ENCODE results near the gene NTRK3. TPM values are rescaled to one million over a fixed set of nuclear protein-coding genes. Genes with fewer than 3 reads are reported as not detected.

The NTRK3 gene
- total RNA-seq, 4 donors from 2014 or later: 0.94 to 3.2 (median 1.8) TPM

DNA sequence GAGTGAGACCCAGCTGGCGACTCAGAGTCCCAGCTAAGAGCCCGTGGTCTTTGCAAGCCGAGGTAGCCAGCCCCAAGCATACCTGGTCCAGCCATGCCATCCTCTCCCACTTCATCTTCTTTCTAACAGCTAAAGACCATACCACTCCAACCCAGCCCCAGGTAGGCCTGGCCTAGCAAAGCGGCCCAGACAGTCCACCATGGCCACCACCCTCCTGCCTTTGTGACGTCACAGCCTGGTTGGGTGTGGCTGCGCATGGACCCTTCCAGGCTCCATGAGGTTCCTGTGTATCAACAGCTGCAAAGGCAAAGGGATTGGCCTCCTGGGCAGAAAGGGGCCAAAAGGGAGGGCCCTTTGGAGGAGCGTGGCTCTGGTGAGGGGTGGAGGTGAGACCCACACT, 4.1 kb downstream of the NTRK3 start:
- no peak overlapping the region for H3K27ac ChIP-seq
- no peak for DNase-seq
- intact Hi-C loops (cut with DNase I): no loop called here
- peaks cover 0 to 16% of the 10 kb centered on the region in 2 donors for H3K4me1 ChIP-seq
- H3K27me3 ChIP-seq: peaks cover 3% of the 10 kb centered on the region
- H3K36me3 ChIP-seq: no peaks in the 10 kb centered on the region
- H3K4me3 ChIP-seq (replicated peaks in 1 of 3): no peak overlapping the region
- no peak for TF ChIP-seq POLR2A (IDR thresholded peaks at IDR 0.05)
- TF ChIP-seq CTCF (IDR thresholded peaks at IDR 0.05): no peak
- 94 to 96% methylated on average over 5 to 7 of the region's 7 CpGs for WGBS, 2 donors
- H3K9me3 ChIP-seq: no peaks in the 10 kb centered on the region

- intact Hi-C loops (cut with DNase I): no loop called here
- DNase-seq: no peak
- peaks cover 3% of the 10 kb centered on the region for H3K27me3 ChIP-seq
- no peak overlapping the region for H3K27ac ChIP-seq
- peaks cover 3 to 9% of the 10 kb centered on the region in 2 donors for H3K4me1 ChIP-seq
- no peak overlapping the region for H3K4me3 ChIP-seq (replicated peaks in 1 of 3)
- WGBS, 2 donors: 25 to 46% methylated on average over 1 of the region's 1 CpG
- no peak for TF ChIP-seq CTCF (IDR thresholded peaks at IDR 0.05)
- TF ChIP-seq POLR2A (IDR thresholded peaks at IDR 0.05): no peak
- H3K36me3 ChIP-seq: no peaks in the 10 kb centered on the region
- no peaks in the 10 kb centered on the region for H3K9me3 ChIP-seq
These were observed 5.7 kb downstream of the NTRK3 start for GRCh38 chr15:88250826-88251225.

GRCh38 chr15:88249220-88249619, 7.3 kb downstream of the NTRK3 start:
- H3K27ac ChIP-seq: no peak overlapping the region
- H3K4me3 ChIP-seq (replicated peaks in 1 of 3): no peak overlapping the region
- TF ChIP-seq POLR2A (IDR thresholded peaks at IDR 0.05) (no peak), CTCF (IDR thresholded peaks at IDR 0.05) (no peak)
- peaks cover 0 to 3% of the 10 kb centered on the region in 2 donors for H3K4me1 ChIP-seq
- no peaks in the 10 kb centered on the region for H3K9me3 ChIP-seq
- 79 to 88% methylated on average over 5 to 6 of the region's 6 CpGs for WGBS, 2 donors
- DNase-seq: no peak
- intact Hi-C loops (cut with DNase I): no loop called here
- no peaks in the 10 kb centered on the region for H3K36me3 ChIP-seq
- no peaks in the 10 kb centered on the region for H3K27me3 ChIP-seq

DNA sequence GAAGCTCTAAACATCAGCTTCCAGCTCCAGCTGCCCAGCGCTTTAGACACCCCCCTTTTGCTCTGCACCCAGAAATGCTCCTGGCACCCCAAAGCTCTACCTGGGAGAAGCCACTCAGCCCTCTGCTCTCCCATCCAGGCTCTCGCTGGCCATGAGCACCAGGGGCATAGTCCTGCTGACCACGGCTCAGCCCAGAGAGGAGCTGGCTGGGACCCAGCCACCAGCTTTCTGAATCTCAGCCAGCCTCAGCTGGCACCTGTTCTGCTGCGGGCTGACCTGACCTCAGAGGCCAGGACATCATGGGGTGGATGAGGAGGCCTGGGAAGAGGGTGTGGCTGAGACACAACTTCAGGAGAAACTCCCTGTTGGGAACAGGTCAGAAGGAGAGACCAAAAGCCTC, 8.6 kb downstream of the NTRK3 start:
- Histone ChIP-seq H3K27me3 (no peaks in the 10 kb centered on the region), H3K9me3 (no peaks in the 10 kb centered on the region), H3K27ac (no peak overlapping the region), H3K4me1 (peaks cover 0 to 3% of the 10 kb centered on the region in 2 donors), H3K4me3 (replicated peaks in 1 of 3) (no peak overlapping the region), H3K36me3 (no peaks in the 10 kb centered on the region)
- no peak for DNase-seq
- 51 to 59% methylated on average over 4 of the region's 4 CpGs for WGBS, 2 donors
- TF ChIP-seq CTCF (IDR thresholded peaks at IDR 0.05): no peak
- TF ChIP-seq POLR2A (IDR thresholded peaks at IDR 0.05): no peak
- intact Hi-C loops (cut with DNase I): no loop called here

- Histone ChIP-seq H3K36me3 (no peaks in the 10 kb centered on the region), H3K27ac (no peak overlapping the region), H3K27me3 (no peaks in the 10 kb centered on the region), H3K4me1 (peaks cover 0 to 3% of the 10 kb centered on the region in 2 donors), H3K9me3 (no peaks in the 10 kb centered on the region), H3K4me3 (replicated peaks in 1 of 3) (no peak overlapping the region)
- intact Hi-C loops (cut with DNase I): no loop called here
- DNase-seq: peak; percentile 70 to 74
- 14 to 27% methylated on average over 18 to 27 of the region's 27 CpGs for WGBS, 2 donors
- TF ChIP-seq CTCF (IDR thresholded peaks at IDR 0.05) (peak; percentile 68 to 96 (median 84)), POLR2A (IDR thresholded peaks at IDR 0.05) (no peak)
These were observed 9.7 kb downstream of the NTRK3 start for GRCh38 chr15:88246666-88247446.

Measured in thyroid gland (tissue), 4 donors.